M059J (cell line): ENCODE results near the gene KIR2DL4. TPM values are rescaled to one million over a fixed set of nuclear protein-coding genes. Genes with fewer than 3 reads are reported as not detected.
"Not testable (repeated sequence)": the region's sequence is repeated elsewhere in the genome, so short reads cannot be mapped to it uniquely, and the experiment has no call there.

Experiments
- DNase-seq: peaks from one replicate; pipeline ENCODE4 v3.0.0-alpha.2; 2012; ENCODE audit warnings: low read depth
- total RNA-seq: library from RNA; depleted of rRNA; stranded (reverse); fragments of >200 nt; shearing (Covaris generic); gene quantifications from 2 replicates; pipeline ENCODE4 v1.2.3, GENCODE V29; 2014

KIR2DL4 gene
- total RNA-seq, 1 experiment from 2014 or later, result not detected

DNA sequence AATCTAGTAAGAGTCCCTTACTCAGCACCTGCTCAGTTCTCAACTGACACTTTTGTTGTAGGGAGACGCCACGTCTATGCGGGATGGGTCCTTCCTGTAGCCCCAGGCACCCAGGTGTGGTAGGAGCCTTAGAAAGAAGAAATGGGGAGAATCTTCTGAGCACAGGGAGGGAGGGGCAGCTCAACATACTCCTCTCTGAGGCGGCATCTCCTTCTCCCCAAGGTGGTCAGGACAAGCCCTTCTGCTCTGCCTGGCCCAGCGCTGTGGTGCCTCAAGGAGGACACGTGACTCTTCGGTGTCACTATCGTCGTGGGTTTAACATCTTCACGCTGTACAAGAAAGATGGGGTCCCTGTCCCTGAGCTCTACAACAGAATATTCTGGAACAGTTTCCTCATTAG, 1.2 kb downstream of the KIR2DL4 start:
- no peak for DNase-seq

DNA sequence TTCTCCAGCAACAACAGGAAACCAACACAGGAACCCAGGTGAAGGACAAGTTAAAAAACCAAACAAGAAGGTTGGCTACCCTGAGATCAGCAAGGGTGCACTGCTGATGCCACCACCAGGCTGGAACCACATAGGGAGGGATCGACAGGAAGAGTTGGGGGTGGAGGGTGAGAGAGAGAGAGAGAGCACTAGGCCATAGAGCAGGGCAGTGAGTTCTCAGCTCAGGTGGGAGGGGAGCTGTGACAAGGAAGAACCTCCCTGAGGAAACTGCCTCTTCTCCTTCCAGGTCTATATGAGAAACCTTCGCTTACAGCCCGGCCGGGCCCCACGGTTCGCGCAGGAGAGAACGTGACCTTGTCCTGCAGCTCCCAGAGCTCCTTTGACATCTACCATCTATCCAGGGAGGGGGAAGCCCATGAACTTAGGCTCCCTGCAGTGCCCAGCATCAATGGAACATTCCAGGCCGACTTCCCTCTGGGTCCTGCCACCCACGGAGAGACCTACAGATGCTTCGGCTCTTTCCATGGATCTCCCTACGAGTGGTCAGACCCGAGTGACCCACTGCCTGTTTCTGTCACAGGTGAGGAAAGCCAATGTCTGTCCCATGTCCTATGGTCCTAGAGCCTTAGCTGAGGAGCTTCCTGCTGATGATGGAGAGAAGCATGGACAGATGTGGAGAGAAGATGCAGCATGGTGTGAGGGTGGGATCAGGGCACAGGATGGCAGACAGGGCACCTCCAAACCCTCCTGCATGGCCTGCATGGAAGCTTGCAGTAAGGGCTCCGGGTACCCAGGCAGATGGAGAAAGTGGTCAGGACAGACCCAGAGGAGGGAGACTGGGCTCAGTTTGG, 2.5 kb downstream of the KIR2DL4 start:
- no peak for DNase-seq

DNA sequence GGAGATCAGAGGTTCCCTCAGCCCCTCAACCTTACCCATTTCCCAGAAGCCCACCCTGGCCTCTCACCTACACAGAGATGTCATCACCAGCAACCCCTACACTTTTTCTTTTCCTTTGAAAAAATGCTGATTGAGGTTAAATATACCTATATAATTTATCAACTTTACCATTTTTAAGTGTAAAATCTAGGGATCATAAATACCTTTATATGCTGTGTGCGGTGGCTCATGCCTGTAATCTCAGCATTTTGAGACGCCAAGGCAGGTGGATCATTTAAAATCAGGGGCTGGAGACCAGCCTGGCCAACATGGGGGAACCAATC, 3.1 kb downstream of the KIR2DL4 start:
- no peak for DNase-seq

DNA sequence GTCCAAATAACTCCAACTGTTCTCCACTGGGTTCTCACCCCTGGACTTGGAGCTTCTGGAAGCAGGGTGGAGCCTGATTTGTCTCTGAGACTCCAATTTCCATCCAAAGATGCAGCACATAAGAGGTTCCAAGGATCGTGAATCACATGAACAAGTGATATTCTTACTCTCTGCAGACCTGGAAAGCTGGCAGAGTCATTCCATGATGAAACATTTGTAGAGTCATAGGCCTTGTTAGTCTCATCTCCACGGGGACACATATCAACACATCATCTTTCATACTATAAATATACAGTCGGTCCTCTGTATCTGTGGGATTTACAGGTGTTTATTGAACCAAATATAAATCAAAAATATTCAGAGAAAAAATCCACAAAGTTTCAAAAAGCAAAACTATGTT, 11.2 kb downstream of the KIR2DL4 start:
- not testable (repeated sequence) for DNase-seq

DNA sequence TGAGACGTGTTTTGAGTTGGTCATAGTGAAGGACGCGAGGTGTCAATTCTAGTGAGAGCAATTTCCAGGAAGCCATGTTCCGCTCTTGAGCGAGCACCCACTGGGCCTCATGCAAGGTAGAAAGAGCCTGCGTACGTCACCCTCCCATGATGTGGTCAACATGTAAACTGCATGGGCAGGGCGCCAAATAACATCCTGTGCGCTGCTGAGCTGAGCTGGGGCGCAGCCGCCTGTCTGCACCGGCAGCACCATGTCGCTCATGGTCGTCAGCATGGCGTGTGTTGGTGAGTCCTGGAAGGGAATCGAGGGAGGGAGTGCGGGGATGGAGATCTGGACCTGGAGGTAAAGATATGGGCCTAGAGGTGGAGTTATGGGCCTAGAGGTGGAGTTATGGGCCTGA, 12.8 kb downstream of the KIR2DL4 start, which contains the start of gene KIR3DL1:
TSS of gene KIR3DL1 (plus strand) at position 218 of the 400 bp plus-strand sequence.
- not testable (repeated sequence) for DNase-seq

DNA sequence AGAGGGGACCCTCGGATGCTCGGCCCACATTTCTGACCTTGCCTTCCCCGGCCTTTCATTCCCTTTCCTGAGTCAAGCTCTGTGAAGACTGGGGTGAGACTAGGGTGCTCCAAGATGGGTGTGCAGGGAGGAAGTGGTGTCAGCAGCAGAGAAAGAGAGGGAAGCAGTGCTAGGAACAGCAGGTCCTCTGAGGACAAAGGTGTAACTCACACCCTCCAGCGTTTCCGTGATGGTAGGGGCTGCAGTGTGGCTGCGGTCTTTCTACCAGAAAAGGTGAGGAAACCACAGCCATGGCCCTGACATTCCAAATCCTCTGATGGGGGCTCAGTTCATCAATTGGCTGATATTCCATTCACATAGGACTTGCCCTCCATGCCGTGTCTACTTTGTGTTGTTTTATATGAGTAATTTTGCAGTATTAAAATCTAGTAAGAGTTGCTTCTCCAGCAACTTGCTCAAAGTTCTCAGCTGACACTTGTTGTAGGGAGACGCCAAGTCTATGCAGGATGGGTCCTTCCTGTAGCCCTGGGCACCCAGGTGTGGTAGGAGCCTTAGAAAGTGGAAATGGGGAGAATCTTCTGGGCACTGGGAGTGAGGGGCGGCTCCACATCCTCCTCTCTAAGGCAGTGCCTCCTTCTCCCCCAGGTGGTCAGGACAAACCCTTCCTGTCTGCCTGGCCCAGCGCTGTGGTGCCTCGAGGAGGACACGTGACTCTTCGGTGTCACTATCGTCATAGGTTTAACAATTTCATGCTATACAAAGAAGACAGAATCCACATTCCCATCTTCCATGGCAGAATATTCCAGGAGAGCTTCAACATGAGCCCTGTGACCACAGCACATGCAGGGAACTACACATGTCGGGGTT, 14.5 kb downstream of the KIR2DL4 start:
- DNase-seq, result no peak

DNA sequence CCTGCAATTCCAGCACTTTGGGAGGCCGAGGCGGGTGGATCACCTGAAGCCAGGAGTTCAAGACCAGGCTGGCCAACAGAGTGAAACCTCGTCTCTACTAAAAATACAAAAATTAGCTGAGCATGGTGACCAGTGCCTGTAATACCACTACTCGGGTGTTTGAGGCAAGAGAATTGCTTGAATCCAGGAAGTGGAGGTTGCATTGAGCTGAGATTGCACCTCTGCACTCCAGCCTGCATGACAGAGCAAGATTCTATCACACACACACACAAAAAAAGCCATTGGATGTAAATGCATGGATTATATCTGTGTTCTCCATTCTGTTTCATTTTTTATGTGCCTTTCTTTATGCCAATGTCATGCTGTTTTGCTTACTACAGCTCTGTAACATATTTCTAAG, 21.0 kb downstream of the KIR2DL4 start:
- not testable (repeated sequence) for DNase-seq

DNA sequence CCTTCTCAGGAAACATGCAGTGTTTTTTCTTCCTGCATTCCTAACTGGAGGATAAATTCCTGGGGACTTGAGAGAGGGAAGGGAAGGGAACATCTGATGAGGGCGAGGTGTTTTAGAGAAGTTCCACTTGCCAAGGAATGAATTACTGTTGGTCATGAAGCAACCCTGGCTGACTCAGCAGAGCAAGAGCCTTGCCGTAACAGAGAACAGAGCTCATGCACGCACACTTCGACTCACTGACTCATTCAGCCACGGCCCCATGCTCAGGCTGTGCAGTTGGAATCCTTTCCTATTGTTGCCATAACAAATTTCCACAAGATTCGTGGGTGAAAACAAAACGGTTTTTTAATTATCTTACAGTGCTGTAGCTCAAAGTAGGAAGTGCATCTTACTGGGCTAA, 21.9 kb downstream of the KIR2DL4 start:
- not testable (repeated sequence) for DNase-seq

DNA sequence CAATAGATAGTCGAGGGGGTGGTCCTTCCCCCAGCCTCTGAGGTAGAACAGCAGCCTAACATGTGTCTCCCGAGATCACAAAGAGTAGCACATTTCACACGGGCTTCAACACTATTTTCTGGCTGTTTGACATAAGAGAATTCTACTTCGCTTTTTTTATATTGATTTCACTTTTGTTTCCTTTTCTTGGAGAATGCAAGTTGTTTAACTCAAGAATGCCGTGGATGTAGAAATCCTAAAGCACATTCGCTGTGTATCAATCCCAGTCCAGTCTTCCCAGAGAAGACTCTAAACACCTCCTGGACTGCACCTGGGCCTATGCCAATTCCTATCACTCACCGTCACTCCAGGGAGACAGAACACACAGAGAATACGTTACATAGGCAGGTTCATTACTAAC, 24.7 kb downstream of the KIR2DL4 start:
- DNase-seq, result not testable (repeated sequence)

DNA sequence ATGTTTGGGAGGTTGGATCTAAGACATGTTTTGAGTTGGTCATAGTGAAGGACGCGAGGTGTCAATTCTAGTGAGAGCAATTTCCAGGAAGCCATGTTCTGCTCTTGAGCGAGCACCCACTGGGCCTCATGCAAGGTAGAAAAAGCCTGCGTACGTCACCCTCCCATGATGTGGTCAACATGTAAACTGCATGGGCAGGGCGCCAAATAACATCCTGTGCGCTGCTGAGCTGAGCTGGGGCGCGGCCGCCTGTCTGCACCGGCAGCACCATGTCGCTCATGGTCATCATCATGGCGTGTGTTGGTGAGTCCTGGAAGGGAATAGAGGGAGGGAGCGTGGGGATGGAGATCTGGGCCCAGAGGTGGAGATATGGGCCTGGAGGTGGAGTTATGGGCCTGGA, 29.1 kb downstream of the KIR2DL4 start, which contains the start of gene KIR2DS4:
TSS of gene KIR2DS4 (plus strand) at position 181 of the 400 bp plus-strand sequence.
- DNase-seq, result not testable (repeated sequence)

DNA sequence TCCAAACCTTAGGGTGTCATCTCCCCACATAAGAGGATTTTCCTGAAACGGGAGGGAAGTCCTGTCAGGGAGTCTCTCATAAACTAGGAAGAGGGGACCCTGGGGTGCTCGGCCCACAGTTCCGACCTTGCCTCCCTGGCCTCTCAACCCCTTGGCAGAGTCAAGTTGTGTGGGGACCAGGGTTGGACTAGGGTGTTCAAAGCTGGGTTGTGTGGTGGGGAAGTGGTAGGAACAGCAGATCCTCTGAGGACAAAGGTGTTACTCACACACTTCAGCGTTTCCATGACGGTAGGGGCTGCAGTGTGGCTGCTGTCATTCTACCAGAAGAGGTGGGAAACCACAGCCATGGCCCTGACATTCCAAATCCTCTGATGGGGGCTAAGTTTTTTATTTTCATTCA, 31.7 kb downstream of the KIR2DL4 start:
- DNase-seq, result not testable (repeated sequence)

DNA sequence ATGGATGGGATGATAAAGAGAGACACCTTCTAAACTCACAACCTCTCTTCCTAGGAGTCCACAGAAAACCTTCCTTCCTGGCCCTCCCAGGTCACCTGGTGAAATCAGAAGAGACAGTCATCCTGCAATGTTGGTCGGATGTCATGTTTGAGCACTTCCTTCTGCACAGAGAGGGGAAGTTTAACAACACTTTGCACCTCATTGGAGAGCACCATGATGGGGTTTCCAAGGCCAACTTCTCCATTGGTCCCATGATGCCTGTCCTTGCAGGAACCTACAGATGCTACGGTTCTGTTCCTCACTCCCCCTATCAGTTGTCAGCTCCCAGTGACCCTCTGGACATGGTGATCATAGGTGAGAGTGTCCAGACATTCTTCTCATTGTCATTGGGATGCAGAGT, 34.1 kb downstream of the KIR2DL4 start:
- not testable (repeated sequence) for DNase-seq

DNA sequence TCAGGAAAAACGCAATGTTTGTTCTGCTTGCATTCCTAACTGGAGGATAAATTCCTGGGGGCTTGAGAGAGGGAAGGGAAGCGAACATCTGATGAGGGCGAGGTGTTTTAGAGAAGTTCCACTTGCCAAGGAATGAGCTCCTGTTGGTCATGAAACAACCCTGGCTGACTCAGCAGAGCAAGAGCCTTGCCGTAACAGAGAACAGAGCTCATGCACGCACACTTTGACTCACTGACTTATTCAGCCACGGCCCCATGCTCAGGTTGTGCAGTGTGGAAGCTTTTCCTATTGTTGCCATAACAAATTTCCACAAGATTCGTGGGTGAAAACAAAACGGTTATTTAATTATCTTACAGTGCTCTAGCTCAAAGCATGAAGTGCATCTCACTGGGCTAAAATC, 39.8 kb downstream of the KIR2DL4 start:
- DNase-seq, result not testable (repeated sequence)

DNA sequence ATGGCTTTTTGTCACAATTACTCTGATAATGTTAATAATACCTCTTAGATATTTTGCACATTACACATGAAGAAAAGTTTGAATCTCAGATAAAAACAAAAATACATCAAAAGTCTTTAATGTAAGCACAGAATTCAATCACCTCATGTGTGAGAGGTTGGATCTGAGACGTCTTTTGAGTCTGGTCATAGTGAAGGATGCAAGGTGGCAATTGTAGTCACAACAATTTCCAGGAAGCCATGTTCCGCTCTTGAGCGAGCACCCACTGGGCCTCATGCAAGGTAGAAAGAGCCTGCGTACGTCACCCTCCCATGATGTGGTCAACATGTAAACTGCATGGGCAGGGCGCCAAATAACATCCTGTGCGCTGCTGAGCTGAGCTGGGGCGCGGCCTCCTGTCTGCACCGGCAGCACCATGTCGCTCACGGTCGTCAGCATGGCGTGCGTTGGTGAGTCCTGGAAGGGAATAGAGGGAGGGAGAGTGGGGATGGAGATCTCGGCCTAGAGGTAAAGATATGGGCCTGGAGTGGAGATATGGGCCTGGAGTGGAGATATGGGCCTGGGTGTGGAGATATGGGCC, 46.7 kb downstream of the KIR2DL4 start, which contains the start of gene KIR3DL2:
TSS of gene KIR3DL2 (plus strand) at position 383 of the 580 bp plus-strand sequence. CDS start at position 416, 33 bp downstream.
- not testable (repeated sequence) for DNase-seq

DNA sequence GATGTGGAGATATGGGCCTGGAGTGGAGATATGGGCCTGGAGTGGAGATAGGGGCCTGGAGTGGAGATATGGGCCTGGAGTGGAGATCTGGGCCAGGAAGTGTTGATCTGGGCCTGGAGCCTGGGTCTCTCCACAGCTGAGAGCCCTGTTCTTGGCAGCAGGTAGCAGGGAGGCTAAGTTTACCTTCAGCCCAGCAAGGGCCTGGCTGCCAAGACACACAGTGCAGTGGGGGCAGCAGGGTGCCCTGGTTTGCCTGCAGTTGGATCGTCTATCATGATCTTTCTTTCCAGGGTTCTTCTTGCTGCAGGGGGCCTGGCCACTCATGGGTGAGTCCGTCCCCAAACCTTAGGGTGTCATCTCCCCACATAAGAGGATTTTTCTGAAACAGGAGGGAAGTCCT, 47.5 kb downstream of the KIR2DL4 start:
- no peak for DNase-seq

DNA sequence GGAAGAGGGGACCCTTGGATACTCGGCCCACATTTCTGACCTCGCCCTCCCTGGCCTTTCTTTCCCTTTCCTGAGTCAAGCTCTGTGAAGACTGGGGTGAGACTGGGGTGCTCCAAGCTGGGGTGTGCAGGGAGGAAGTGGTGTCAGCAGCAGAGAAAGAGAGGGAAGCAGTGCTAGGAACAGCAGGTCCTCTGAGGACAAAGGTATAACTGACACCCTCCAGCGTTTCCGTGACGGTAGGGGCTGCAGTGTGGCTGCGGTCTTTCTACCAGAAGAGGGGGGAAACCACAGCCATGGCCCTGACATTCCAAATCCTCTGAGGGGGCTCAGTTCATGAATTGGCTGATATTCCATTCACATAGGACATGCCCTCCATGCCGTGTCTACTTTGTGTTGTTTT, 47.9 kb downstream of the KIR2DL4 start:
- DNase-seq, result no peak

DNA sequence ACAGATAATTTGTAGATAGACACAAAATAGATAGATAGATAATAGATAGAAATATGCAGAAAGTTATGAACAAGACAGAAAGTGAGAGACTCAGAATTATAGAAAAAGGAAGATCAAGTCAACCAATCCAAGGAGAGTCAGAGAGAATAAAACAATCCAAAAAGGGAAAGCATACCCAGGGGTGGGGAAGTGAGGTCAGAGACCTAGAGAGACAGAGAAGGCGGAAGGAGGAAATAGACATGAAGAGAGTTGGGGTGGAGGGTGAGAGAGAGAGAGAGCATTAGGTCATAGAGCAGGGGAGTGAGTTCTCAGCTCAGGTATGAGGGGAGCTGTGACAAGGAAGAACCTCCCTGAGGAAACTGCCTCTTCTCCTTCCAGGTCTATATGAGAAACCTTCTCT, 51.8 kb downstream of the KIR2DL4 start:
- DNase-seq, result not testable (repeated sequence)

DNA sequence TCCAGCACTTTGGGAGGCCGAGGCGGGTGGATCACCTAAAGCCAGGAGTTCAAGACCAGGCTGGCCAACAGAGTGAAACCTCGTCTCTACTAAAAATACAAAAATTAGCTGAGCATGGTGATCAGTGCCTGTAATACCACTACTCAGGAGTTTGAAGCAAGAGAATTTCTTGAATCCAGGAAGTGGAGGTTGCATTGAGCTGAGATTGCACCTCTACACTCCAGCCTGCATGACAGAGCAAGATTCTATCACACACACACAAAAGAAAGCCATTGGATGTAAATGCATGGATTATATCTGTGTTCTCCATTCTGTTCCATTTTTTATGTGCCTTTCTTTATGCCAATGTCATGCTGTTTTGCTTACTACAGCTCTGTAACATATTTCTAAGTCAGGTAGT, 55.1 kb downstream of the KIR2DL4 start:
- not testable (repeated sequence) for DNase-seq

DNA sequence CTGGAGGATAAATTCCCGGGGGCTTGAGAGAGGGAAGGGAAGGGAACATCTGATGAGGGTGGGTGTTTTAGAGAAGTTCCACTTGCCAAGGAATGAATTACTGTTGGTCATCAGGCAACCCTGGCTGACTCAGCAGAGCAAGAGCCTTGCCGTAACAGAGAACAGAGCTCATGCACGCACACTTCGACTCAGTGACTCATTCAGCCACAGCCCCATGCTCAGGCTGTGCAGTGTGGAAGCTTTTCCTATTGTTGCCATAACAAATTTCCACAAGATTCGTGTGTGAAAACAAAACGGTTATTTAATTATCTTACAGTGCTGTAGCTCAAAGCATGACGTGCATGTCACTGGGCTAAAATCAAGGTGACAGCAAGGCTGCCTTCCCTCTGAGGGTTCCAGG, 56.0 kb downstream of the KIR2DL4 start:
- peak; percentile 13 for DNase-seq

DNA sequence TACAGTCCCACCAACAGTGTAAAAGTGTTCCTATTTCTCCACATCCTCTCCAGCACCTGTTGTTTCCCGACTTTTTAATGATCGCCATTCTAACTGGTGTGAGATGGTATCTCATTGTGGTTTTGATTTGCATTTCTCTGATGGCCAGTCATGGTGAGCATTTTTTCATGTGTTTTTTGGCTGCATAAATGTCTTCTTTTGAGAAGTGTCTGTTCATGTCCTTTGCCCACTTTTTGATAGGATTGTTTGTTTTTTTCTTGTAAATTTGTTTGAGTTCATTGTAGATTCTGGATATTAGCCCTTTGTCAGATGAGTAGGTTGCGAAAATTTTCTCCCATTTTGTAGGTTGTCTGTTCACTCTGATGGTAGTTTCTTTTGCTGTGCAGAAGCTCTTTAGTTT, 60.0 kb downstream of the KIR2DL4 start:
- not testable (repeated sequence) for DNase-seq
